CD4-positive, alpha-beta T cell (primary cell): ENCODE data around the gene DNAH17. TPM values are rescaled to one million over a fixed set of nuclear protein-coding genes. Genes with fewer than 3 reads are reported as not detected.

ENCODE experiments used
- ATAC-seq: fragments of 200-7000 bp; cut with Tn5 transposase; one replicate; pipeline ENCODE4 v1.10.0; 2022; ENCODE audit warnings: mild to moderate bottlenecking; ENCODE audit not compliant: poor library complexity
- CTCF ChIA-PET: fragments of 350-600 bp; sonication (Branson Sonifier 250); formaldehyde crosslinking; loops from one replicate; lab custom pipeline; 2021; ENCODE audit warnings: antibody characterized with exemption, inconsistent platforms; lab: Charles Lee
- POLR2A ChIA-PET: fragments of 350-600 bp; sonication (Branson Sonifier 250); formaldehyde crosslinking; loops from one replicate; lab custom pipeline; 2021; ENCODE audit warnings: antibody characterized with exemption, inconsistent platforms; lab: Charles Lee
- DNase-seq, 14 experiments: peaks; one replicate each; pipeline ENCODE4 v3.0.0-alpha.2; 2013 to 2020; ENCODE audit warnings: mixed read lengths in 2 of 14
- H3K27ac ChIP-seq, 2 donors: one replicate each; pipeline versions ENCODE4 v1.5.1 to v1.7.0; 2013; ENCODE audit warnings: low read length in 2 of 2, low read depth in 1 of 2, mild to moderate bottlenecking in 1 of 2
- H3K27me3 ChIP-seq, 2 experiments: 1 replicate in 1 of 2; 2 replicates in 1 of 2; pipeline versions ENCODE4 v1.6.1 to v1.7.0; 2013; ENCODE audit warnings: low read length in 2 of 2, control low read depth in 1 of 2, mild to moderate bottlenecking in 1 of 2, moderate library complexity in 1 of 2; ENCODE audit not compliant: insufficient read depth in 2 of 2, control insufficient read depth in 1 of 2
- H3K36me3 ChIP-seq: one replicate; pipeline ENCODE4 v1.6.1; 2013; ENCODE audit warnings: low read length, control low read depth; ENCODE audit not compliant: insufficient read depth
- H3K4me1 ChIP-seq: one replicate; pipeline ENCODE4 v1.6.1; 2013; ENCODE audit warnings: low read length, control low read depth; ENCODE audit not compliant: insufficient read depth
- H3K4me3 ChIP-seq: one replicate; pipeline ENCODE4 v1.5.1; 2013; ENCODE audit warnings: mild to moderate bottlenecking, low read length, moderate library complexity
- H3K9me3 ChIP-seq, 2 experiments: 1 replicate in 1 of 2; 2 replicates in 1 of 2; pipeline versions ENCODE4 v1.6.1 to v1.7.0; 2013; ENCODE audit warnings: low read length in 2 of 2, mild to moderate bottlenecking in 2 of 2, control low read depth in 1 of 2, moderate library complexity in 1 of 2; ENCODE audit not compliant: control insufficient read depth in 1 of 2, insufficient read depth in 1 of 2
- H3K27ac Mint-ChIP-seq: one replicate; pipeline ENCODE4 v1.8.0; 2020; ENCODE audit warnings: mixed read lengths
- H3K27me3 Mint-ChIP-seq: one replicate; pipeline ENCODE4 v1.8.0; 2021; ENCODE audit warnings: mixed read lengths
- H3K36me3 Mint-ChIP-seq: one replicate; pipeline ENCODE4 v1.8.0; 2021; ENCODE audit warnings: low read depth, mixed read lengths
- H3K4me1 Mint-ChIP-seq: one replicate; pipeline ENCODE4 v1.8.0; 2021; ENCODE audit warnings: low read depth, mixed read lengths
- H3K4me3 Mint-ChIP-seq: one replicate; pipeline ENCODE4 v1.8.0; 2020; ENCODE audit warnings: mild to moderate bottlenecking, mixed read lengths
- H3K9me3 Mint-ChIP-seq: one replicate; pipeline ENCODE4 v1.8.0; 2020; ENCODE audit warnings: mixed read lengths
- CTCF ChIP-seq: fragments of 200-600 bp; IDR thresholded peaks from one replicate; pipeline ENCODE4 v1.8.0; 2022; ENCODE audit warnings: antibody characterized with exemption, mild to moderate bottlenecking
- intact Hi-C, 2 experiments: fragments of 100-400 bp; cut with DNase I in 1 of 2; cut with micrococcal nuclease in 1 of 2; formaldehyde crosslinking; loops; one replicate each; pipeline versions ENCODE4 v1.15.1 to v1.9.0; 2023 to 2025; cut with DNase I, micrococcal nuclease
- total RNA-seq, 174 experiments: library from RNA in 2 of 174; stranded (reverse) in 2 of 174; gene quantifications; one replicate each; pipeline ENCODE4 v1.2.3 and lab custom pipeline; 2021 to 2026

Gene DNAH17
- total RNA-seq, 2 experiments from 2014 or later: 0.14 TPM; not detected in 1

- ChIA-PET CTCF (interaction anchor here (3.3 kb wide), 1 partner anchor 58 kb away, joined by 40 read pairs; the partner anchor contains the start of gene SOCS3), POLR2A (interaction anchor here (0.7 to 1.6 kb wide), 2 partner anchors 60 kb away, joined by 3 to 7 read pairs; partner anchors contain the start of gene SOCS3)
- no peak overlapping the region for H3K4me3 Mint-ChIP-seq
- intact Hi-C loops: loop anchor here (5.0 to 10.0 kb wide), 4 partner anchors 38 to 405 kb away; partner anchors contain the start of gene TMC6 (in 1 of the 2)
- H3K27me3 Mint-ChIP-seq: no peaks in the 10 kb centered on the region
- TF ChIP-seq CTCF: no peak
- no peaks in the 10 kb centered on the region for H3K9me3 ChIP-seq
- H3K36me3 ChIP-seq: peaks cover 75% of the 10 kb centered on the region
- no peak overlapping the region for H3K4me3 ChIP-seq
- no peak overlapping the region for H3K27ac Mint-ChIP-seq
- no peak for DNase-seq
- no peak for ATAC-seq
- peaks cover 33% of the 10 kb centered on the region for H3K4me1 ChIP-seq
- peaks cover 71% of the 10 kb centered on the region for H3K36me3 Mint-ChIP-seq
- H3K4me1 Mint-ChIP-seq: peaks cover 45% of the 10 kb centered on the region
- no peaks in the 10 kb centered on the region for H3K27me3 ChIP-seq
- H3K9me3 Mint-ChIP-seq: no peaks in the 10 kb centered on the region
- no peak overlapping the region for H3K27ac ChIP-seq
These were observed 157.0 kb downstream of the DNAH17 start for GRCh38 chr17:78419970-78420815.

GRCh38 chr17:78418326-78419026 lies 158.7 kb downstream of the DNAH17 start:
- Histone ChIP-seq H3K27ac (no peak overlapping the region), H3K27me3 (no peaks in the 10 kb centered on the region), H3K9me3 (no peaks in the 10 kb centered on the region), H3K4me3 (no peak overlapping the region), H3K36me3 (peaks cover 58% of the 10 kb centered on the region), H3K4me1 (peaks cover 50% of the 10 kb centered on the region)
- intact Hi-C loops: loop anchor here in 1 of 2 experiments (5.0 kb wide), 1 partner anchor 36 kb away; no protein-coding TSS in a partner anchor
- ChIA-PET CTCF (interaction anchor here (3.1 kb wide), 1 partner anchor 58 kb away, joined by 11 read pairs; no protein-coding TSS in a partner anchor), POLR2A (interaction anchor here (0.7 kb wide), 2 partner anchors 37 to 58 kb away, joined by 3 to 4 read pairs; no protein-coding TSS in a partner anchor)
- no peak for TF ChIP-seq CTCF
- H3K9me3 Mint-ChIP-seq: no peaks in the 10 kb centered on the region
- peaks cover 71% of the 10 kb centered on the region for H3K36me3 Mint-ChIP-seq
- H3K4me1 Mint-ChIP-seq: peaks cover 62% of the 10 kb centered on the region
- DNase-seq: no peak
- H3K4me3 Mint-ChIP-seq: no peak overlapping the region
- no peaks in the 10 kb centered on the region for H3K27me3 Mint-ChIP-seq
- ATAC-seq: no peak
- no peak overlapping the region for H3K27ac Mint-ChIP-seq

- Mint-ChIP-seq H3K36me3 (peaks cover 69% of the 10 kb centered on the region), H3K9me3 (no peaks in the 10 kb centered on the region), H3K27me3 (no peaks in the 10 kb centered on the region), H3K4me1 (peaks cover 72% of the 10 kb centered on the region), H3K4me3 (no peak overlapping the region), H3K27ac (peak overlapping the region; percentile 91)
- intact Hi-C loops: loop anchor here in 1 of 2 experiments (5.0 kb wide), 1 partner anchor 35 kb away; no protein-coding TSS in a partner anchor
- Histone ChIP-seq H3K36me3 (peaks cover 53% of the 10 kb centered on the region), H3K9me3 (no peaks in the 10 kb centered on the region), H3K27me3 (no peaks in the 10 kb centered on the region), H3K4me1 (peaks cover 60% of the 10 kb centered on the region), H3K4me3 (no peak overlapping the region), H3K27ac (no peak overlapping the region)
- ATAC-seq (no peak), DNase-seq (no peak)
- ChIA-PET CTCF (interaction anchor here (3.1 kb wide), 1 partner anchor 57 kb away, joined by 11 read pairs; no protein-coding TSS in a partner anchor), POLR2A (interaction anchor here (0.5 to 1.0 kb wide), 3 partner anchors 36 to 287 kb away, joined by 3 read pairs; partner anchors contain the start of gene TMC8)
- no peak for TF ChIP-seq CTCF
These were observed 159.7 kb downstream of the DNAH17 start for GRCh38 chr17:78417531-78417909.
